Cardiac septum (tissue), 1 donor: Measurements from ENCODE around the gene OMD. TPM values are rescaled to one million over a fixed set of nuclear protein-coding genes. Genes with fewer than 3 reads are reported as not detected.

Experiments
- DNase-seq: peaks from one replicate; pipeline ENCODE4 v3.0.0-alpha.2; 2020; ENCODE audit warnings: low spot score
- intact Hi-C: fragments of 100-400 bp; cut with DNase I; formaldehyde crosslinking; loops from one replicate; pipeline ENCODE4 v1.14.0; 2022
- long read RNA-seq: library from polyadenylated mRNA; unstranded; transcript quantifications from one replicate; pipeline ENCODE4 v2.0.0, GENCODE V29; 2021
- total RNA-seq: library from RNA; stranded (reverse); fragmentation: NEBNext Ultra II Directional; extraction: Animal tissue kit (Norgen Biotek cat#: 25700); gene quantifications from one replicate; pipeline ENCODE4 v1.2.1, GENCODE V29; 2021
- donor health status: DM: no; HTN: no; CAD: no.

OMD gene, protein sequence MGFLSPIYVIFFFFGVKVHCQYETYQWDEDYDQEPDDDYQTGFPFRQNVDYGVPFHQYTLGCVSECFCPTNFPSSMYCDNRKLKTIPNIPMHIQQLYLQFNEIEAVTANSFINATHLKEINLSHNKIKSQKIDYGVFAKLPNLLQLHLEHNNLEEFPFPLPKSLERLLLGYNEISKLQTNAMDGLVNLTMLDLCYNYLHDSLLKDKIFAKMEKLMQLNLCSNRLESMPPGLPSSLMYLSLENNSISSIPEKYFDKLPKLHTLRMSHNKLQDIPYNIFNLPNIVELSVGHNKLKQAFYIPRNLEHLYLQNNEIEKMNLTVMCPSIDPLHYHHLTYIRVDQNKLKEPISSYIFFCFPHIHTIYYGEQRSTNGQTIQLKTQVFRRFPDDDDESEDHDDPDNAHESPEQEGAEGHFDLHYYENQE
- total RNA-seq, result 6.5 TPM
- long read RNA-seq, partial matches to known transcripts, result 0 of 4 reads
- long read RNA-seq, other reads (novel, unspliced or antisense), result 2 of 4 reads

DNA sequence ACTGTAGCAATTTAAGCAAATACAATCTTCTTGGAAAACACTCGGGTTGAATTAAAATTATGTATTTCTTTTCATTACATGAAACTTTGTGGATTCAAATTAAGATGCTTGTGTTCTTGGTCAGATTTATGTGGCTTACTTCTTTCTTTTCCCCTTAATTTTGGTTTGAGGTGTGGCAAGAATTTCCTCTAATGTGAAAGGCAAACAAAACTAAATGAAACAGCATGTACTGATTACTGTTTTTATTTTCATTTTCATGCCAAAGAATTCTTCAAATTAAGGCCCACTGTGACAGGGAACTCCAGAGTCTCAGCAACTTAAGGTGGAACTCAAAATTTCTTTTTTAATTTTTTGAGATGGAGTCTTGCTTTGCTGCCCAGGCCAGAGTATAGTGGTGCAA is at the start of gene OMD:
OMD (minus strand) TSS at position 132 of the 400 bp plus-strand sequence. CDS start 6,913 bp downstream, outside the sequence.
- intact Hi-C loops, result no loop called here
- no peak for DNase-seq

DNA sequence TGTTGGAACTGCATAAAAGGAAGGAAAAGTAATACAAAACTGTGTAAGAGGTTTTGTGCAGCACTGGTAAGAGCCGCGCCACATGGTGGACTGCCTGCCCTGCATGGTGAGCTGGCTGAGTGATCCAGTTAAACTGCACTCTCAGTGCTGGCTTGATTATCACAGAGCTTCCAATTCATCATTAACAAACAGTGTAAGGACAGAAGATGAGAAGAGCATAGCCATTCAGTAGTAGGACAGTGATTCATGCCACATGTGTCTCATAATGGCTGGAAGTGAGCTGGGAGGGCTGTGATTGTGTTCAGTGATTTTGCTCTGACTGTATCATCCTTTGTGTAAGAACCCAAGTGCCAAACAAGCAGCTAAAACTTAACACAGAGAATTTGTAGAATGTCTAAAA is 43.9 kb upstream of the OMD start:
- DNase-seq, result no peak
- intact Hi-C loops, result no loop called here

DNA sequence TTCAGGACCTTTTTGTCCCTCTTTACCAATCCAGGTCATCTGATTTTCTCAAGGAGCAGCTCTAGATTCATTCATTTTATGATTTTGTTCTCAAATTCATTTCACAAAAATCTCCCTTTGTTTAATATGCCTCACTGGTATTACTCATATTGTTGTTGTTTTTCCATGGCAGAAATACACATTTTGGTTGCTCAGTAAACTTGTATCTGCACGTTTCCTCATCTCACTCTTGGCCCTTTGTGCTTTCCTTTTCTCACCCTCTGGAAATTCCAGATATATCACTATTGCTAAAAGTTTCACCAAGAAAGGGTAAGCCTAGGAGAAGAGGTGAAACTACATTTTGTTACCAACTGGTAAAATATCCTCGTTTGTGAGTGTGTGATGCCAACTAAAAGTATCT is 43.2 kb upstream of the OMD start:
- intact Hi-C loops, result no loop called here
- DNase-seq, result no peak

DNA sequence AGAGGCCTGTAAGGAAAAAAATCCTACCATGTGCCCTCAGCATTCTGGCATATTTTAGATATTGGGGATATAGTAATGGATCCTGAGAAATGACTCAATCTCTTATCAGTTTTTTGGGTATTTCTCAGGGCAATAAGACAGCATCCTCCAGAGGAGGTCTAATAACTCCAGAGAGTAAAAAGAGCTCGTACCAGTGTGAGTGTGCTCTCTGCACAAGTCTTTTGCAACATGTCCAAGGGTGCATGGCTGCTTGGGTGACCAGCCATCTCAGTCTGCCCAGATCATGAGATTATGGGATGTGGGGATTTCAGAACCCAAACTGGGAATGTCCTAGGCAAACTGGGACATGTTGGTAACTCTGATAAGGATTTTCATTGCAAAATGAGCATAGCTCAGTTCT is 42.8 kb upstream of the OMD start:
- DNase-seq, result no peak
- intact Hi-C loops, result no loop called here

DNA sequence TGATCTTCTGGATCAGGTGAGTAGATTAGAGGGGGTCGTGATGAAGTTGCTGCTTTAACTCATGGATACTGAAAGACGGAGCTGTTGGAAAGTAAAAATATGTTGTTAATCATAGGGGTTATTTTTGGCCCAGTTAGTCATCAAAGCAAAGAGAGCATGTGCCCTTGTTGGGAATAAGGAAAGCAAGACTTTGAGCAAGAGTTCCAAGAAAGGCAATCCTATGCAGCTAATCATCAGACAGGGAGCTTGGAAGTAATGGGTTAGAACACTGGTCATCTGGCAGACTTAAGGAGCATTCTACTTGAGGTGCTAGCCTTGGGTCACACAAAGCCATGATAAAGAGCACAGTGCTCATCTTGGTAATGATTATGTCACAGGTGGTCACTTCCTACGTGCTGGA is 39.7 kb upstream of the OMD start:
- no peak for DNase-seq
- intact Hi-C loops, result no loop called here

DNA sequence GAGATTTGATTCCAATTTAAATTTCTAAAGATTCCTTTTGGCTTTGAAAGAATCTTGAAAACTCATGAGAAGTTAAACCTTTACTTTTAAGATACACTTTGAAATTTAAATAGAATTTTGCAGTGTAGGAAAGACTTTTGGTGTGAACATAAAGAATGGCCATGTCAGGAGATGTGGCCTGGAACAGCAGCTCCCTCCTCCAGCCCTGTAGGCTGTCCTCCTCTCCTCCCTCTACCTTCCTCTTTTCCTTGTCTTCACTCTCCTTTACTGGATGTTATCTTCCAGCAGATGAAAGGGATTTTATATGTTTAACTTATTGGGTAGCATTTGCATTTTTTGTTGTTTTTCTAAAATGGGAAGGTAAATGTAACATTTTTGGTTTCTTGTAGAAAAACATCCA is 39.1 kb upstream of the OMD start:
- intact Hi-C loops, result no loop called here
- no peak for DNase-seq

DNA sequence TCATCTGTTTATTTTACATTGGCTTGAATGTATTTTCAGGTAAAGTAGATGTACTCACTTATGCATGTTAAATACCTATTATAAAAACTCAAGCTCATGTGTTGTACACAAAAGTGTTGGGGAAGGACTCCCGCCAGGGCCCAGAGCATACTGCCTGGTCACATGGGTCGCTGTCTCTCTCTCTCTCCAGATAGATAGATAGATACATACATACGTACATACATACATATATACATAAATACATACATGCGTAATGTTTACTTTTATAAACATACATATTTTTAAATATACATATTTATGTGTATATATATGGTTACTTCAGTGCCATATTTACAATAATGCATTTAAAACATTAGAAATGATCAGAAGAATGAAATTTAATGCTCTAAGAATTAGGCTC is 33.3 kb upstream of the OMD start:
- intact Hi-C loops, result no loop called here
- DNase-seq, result no peak

DNA sequence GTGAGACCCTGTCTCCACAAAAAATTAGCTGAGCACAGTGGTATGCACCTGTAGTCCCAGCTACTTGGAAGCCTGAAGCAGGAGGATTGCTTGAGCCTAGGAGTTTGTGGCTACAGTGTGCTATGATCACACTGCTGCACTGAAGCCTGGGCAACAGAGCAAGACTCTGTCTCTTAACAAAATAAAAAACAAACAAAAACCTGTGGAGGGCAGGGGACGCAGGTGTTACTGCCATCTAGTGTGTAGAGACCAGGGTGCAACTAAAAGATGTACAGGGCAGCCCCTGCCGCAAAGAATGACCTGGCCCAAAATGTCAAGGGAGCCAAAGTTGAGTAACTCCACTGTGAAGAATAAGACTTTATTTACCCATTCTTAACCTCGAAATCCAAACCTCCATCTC is 30.9 kb upstream of the OMD start:
- intact Hi-C loops, result no loop called here
- no peak for DNase-seq

DNA sequence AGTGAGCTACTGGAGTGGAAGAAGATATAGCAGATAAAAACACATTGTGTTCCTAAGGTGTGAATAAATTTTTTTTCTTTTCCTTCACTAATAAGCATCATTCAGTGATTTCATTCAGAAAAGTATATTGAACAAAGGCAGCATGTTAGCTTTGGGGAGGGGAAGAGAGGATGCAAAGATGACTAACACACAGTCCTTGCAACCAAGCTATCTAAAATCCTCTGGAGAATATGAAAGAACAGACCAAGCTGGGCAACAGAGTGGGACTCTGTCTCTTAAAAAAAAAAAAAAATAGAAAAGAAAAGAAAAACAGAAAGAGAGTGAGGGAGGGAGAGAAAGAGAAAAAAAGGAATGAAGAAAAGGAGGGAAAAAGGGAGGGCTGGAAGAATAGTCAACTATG is 22.3 kb upstream of the OMD start:
- intact Hi-C loops, result no loop called here

DNA sequence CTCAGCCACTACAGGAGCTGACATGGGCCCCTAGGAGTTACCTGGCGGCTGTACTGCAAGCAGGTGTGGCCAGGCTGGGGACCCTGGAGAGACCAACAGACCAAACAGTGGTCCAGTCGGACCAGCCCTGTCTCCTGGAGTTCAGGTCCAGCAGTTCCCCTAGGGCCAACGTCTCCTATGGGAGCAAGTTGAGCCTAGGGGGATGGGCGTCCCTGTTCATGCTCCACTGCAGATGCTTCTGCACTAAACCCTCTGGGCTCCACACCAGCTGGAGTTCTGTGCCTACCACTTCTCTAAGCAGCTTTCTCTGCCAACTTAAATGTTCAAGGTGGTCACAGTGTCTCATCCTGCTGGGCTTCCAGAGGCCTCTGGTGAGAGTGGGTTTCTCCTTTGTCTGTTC is 20.6 kb upstream of the OMD start:
- intact Hi-C loops, result no loop called here
- DNase-seq, result no peak

More for the DNA sequence above, 22.3 kb upstream of the OMD start:
- no peak for DNase-seq

DNA sequence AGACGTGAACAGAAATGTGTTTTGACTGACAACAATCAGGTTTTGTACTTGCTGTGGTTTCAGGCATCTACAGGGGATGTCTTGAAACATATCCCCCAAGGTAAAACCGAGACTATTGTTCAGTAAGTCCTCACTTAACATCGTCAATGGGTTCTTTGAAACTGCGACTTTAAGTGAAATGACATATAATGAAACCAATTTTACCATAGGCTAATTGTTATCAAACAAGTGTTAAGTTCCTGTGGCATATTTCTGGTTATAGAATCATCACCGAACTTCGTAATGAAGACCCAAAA is 16.4 kb upstream of the OMD start:
- no peak for DNase-seq
- intact Hi-C loops, result no loop called here

DNA sequence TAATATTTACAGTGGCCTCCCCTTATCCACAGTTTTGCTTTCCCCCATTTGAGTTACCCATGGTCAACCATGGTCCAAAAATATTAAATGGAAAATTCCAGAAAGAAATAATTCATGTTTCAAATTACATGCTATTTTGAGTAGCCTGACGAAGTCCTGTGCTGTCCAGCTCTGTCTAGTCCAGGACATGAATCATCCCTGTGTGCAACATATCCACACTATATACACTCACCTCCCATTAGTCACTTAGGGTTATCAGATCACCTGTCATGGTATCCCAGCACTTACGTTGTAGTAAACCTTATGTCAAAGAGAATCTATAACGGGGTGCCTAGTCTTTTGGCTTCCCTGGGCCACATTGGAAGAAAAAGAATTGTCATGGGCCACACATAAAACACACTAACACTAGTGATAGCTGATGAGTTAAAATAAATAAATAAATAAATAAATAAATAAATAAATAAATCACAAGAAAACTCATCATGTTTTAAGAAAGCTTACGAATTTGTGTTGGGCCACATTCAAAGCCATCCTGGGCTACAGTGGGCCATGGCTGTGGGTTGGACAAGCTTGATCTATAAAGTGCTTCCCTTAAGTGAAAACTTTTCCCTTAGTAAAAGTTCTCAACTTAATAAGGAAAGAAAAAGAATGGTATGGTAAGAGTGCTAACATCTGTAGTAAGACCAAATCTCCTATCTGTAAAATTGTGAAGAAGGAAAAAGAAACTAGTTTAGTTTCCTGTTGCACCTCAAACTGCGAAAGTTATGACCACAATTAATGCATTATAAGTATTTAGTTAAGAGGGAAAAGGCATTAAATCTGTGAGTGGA is 15.9 kb upstream of the OMD start:
- intact Hi-C loops, result loop anchor here (5.0 kb wide), 1 partner anchor 98 kb away; no protein-coding TSS in a partner anchor
- no peak for DNase-seq

DNA sequence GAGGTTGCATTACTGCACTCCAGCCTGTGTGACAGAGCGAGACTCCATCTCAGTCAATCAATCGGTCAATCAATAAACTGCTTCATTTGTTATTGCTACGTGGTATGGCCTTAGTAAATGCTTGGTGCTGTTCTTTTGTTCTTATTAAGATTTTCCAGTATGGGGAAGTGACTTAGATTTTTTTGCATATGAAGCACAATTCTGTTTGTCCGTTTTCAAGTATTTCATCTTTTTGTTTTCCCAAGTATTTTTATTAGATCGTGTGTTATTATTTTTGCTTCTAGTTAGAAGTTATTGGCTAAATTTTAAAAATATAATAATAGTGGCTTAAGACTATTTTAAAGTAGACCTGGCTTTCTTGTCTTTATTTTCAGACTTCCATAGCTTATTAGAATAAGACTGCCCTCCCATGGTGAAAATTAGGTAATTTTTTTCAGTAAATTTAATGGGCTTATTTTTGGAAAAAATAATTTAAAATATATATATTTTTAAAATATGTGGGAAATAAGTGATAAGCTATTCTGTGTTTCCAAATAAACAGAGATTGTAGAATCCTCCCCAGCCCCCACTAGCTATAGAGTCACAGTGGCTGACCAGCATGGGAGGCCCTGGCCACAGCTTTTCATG is 14.7 kb upstream of the OMD start:
- intact Hi-C loops, result loop anchor here (5.0 kb wide), 1 partner anchor 97 kb away; no protein-coding TSS in a partner anchor
- DNase-seq, result no peak

DNA sequence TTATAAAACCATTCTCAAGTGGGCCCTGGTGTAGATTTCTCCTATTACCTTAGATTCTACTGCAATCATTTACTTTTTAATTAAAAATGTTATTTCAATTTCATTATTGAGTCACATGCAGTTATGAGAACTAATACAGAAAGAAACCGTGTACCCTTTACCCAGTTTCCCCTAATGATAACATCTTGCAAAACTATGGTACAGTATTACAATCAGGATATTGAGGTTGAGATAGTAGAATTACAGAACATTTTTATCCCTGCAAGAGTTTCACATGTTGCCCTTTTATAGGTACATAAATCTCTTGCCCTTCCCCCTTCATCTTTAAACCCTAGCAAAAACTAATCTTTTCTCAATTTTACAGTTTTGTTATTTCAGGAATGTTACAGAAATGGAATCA is 11.0 kb upstream of the OMD start:
- intact Hi-C loops, result loop anchor here (5.0 kb wide), 1 partner anchor 93 kb away; no protein-coding TSS in a partner anchor
- no peak for DNase-seq

DNA sequence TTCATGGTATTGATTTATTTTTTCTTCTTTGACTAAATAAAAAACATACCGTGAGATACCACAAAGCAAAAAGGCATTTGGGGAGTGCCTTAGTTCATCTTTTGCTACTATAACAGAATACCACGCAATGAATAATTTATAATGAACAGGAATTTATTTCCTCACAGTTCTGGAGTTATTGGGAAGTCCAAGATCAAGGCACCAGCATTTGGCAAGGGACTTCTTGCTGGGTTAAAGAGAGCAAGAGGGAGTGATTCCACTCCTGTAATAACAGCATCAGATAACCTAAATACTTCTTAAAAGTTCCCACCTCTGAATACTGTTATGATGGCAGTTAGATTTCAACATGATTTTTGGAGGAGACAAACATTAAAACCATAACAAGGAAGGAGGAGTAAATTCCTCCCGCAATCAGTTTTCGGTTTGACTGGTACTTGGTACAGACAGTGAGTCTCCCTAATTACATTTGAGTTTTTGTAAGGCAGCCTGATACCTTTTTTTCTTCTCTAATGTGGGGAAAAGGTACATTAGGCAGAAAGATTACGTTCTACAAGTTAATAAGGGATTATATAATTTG is 8.8 kb upstream of the OMD start:
- no peak for DNase-seq
- intact Hi-C loops, result no loop called here

DNA sequence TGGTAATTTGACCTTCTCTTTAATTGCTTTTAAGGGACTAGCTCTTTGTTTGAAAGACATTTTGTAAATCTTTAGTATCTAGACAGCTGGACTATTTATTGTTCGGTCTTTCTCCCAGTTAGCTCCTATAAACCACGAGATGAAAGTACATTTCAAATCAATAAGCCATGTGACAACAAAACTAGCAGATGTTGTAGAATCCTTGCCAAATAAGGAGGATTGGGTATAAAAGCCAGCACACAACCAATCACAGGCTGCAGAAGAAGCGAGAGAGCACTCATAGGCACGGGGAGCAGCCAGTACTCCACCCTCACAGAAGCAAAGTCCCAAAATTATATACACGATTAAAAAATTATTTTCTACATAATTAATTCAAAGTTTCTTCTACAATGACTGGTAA is 8.1 kb upstream of the OMD start:
- intact Hi-C loops, result no loop called here
- DNase-seq, result no peak

DNA sequence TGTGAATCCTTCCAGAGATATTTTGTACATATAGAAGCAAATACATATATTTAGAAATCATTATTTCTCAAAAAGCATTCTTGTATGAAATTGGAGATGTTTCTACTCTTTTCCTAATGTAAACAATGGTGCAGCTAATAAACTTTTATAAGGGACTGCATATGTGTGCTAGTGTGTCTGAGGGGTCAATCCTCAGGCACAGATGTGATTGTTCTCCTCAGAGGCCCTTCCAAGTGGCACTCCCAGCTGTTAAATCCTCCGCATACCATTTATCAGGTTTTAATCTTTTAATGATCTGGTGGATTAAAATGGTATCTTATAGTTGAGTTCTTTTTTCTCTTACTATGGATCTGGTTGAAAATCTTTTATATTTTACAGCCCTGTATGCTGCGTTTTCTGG is 5.6 kb upstream of the OMD start:
- intact Hi-C loops, result no loop called here
- DNase-seq, result no peak

DNA sequence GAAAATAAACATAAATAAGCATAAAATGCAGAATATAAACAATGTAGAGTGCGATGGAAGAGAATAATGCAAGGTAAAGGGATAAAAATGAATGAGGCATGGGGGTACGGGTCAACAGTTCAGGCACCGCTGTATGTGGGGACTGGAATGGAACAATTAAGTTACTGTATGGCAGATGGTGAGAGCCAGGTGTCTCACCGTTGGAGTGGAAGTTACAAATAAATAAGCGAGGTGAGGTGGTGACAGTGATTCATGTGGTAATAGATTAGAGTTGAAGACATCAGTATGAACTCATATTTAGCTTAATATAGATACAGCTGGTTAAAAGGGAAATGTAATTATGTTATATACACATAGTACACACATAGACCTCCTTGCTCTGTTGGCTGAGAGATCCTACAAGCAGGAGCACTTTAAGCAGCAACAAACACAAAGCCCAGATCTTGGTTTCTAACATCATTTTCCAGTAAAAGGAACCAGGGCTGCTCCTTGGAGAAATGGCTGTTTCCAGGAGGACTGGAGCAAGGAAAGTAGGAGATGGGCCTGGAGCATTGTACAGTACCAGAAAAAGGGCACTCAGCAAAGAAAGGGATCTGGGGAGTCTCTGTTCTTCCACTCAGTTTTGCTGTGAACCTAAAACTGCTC is 2.4 kb upstream of the OMD start:
- intact Hi-C loops, result no loop called here
- DNase-seq, result no peak

DNA sequence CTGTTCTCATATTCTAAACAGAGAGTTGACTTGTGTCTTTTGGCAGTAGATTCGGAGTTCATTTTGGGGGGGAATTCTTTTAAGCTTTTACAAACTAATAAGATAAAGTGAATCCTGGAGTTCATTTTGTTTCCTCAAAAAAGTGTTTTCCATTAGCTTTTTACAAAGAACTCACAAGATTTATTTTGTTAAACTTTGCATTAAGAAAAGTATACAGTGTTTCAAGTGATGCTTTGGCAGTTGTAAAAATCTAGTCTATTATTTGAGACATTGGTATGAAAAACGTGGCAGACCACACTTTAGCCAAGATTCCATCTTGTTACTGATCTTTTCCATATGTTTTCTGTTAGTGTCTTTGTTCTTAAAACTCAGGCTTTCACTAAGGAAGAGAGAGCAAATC is 1.2 kb upstream of the OMD start:
- intact Hi-C loops, result no loop called here
- no peak for DNase-seq

DNA sequence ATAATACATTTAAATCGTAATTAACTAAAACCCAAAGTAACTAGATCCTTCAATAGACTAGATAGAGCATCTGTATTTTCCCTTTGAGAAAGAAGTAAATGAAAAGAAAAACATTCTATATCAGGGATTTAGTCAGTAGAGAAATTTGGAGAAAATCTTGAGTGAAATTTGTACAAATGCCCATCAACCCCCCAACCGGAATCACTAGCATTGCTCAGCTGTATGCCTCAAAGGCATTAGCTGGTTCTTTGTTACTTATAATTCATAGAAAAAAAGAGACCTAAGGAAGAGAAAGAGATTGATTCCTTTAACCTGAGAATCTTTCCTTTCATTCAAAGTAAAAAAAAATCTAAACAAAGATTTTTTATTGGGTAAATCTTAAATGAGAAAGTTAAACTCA is 659 bp downstream of the OMD start:
- intact Hi-C loops, result no loop called here
- no peak for DNase-seq
